ENCODE measurements around the gene DCST1.

The DCST1 gene

DNA sequence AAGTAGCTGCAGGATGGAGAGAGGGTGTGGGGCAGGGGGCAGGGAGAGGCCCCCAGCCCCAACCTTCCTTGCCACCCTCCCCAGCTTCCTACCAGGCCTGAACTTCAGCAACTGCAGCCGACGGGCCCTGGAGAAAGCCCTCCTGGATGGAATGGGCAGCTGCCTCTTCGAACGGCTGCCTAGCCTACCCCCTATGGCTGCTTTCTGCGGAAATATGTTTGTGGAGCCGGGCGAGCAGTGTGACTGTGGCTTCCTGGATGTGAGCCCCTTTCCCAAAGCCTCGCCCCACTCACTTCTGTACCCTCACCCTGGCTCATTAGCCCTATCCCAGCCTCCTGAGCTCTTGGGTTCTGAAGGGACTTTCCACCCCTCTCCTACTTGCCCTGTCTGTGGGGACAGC, 23.5 kb downstream of the DCST1 start:
- no peak for DNase-seq

DNA sequence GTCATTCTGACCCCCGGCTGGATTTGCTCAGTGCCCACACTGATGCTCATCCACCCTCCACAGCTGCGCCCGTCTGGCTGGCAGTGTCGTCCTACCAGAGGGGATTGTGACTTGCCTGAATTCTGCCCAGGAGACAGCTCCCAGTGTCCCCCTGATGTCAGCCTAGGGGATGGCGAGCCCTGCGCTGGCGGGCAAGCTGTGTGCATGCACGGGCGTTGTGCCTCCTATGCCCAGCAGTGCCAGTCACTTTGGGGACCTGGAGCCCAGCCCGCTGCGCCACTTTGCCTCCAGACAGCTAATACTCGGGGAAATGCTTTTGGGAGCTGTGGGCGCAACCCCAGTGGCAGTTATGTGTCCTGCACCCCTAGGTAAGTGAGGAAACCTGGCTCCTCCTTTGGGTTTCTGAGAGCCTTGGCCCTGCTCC, 24.2 kb downstream of the DCST1 start:
- no peak for DNase-seq

DNA sequence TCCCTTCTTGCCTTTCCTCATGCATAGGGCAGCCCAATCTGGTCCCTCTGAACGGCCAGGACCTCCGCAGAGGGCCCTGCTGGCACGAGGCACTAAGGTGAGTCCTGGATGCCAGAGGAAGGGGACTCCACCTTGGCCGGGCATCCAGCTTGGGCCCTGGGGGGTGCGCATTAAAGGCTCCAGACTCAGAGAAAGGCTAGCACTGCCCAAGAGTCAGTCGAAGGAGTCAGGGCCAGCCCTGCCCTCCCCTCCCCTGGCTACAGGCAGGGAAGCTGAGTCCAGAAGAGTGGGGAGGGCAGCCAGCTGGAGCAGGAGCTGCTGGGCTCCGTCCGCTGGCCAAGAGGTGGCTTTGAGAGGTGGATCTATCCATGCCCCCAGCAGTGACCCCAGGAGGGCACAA, 27.1 kb downstream of the DCST1 start:
- DNase-seq, result no peak

DNA sequence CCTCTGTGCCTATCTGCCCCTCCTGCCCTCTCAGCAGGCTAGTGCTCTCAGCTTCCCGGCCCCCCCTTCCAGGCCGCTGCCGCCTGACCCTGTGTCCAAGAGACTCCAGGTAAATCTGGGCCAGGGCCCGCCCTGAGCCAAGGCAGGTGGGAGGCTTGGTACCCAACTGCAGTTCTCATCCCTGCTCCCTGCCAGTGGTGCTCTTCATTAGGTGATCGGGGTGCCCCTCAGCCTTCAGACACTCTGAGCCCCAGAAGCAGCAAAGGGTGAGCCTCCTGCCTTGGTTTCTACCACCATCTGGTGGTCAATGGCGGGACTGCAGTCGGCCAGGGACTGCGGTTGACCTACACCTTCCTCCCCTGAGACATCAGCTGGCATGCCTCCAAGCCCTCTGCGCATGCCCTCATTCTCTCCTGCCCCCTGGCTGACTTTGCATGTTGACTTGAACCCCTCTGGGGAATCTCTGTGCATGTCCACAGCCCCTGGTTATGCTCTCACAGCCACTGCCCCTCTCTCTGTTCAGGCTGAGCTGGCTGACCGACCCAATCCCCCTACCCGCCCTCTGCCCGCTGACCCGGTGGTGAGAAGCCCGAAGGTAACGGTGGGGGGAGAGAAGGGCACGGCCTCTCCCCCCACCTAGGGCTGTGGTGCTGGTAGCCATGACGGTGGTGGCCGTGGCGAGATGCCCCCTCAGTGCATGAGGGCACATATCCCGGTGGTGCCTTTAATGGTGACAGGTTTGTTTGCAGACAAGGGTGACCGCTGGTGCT, 27.9 kb downstream of the DCST1 start:
- peak; percentile 84 to 95 (median 91) for DNase-seq

DNA sequence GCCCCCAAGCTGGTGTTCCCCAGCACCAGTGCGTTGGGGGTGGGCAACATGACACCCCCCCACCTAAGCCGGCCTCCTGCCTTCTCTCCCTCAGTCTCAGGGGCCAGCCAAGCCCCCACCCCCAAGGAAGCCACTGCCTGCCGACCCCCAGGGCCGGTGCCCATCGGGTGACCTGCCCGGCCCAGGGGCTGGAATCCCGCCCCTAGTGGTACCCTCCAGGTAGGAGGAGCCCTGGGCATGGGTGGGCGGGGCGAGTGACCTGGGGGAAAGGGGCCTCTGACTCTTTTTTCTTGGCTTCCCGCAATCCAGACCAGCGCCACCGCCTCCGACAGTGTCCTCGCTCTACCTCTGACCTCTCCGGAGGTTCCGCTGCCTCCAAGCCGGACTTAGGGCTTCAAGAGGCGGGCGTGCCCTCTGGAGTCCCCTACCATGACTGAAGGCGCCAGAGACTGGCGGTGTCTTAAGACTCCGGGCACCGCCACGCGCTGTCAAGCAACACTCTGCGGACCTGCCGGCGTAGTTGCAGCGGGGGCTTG, 28.6 kb downstream of the DCST1 start:
- no peak for DNase-seq

DNA sequence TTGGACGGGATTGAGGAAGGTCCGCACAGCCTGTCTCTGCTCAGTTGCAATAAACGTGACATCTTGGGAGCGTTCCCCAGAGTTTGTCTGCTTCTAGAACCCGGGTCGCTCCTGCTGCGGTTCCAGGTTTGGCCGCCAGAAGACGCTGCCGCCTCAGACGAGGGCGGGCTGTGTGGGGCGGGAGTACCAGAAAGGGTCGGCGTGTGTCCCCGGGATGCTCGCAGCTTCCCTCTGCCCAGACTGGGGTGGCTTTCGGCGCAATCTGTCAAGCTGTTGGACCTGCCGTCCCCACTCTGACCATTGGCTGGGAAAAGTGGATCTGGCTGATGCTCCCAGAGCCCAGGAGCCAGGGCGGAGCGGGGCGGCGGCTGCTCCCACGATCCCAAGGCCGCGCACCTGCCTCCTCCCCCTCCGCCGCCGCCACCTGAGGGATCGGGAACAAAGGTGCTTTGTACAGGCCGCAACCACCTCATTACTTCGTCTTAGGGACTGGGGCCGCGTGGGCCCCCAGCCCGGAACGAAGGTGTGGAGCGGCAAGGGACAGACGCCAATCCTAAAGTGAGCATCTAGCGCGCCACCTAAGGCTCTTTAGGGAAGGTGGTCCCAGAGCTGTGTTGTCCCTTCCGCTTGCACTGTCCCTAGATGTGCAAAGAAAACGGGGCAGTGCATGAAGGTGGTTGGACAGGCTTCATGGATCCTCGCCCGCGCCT, 29.2 kb downstream of the DCST1 start:
- DNase-seq, result peak in 3 of 5 experiments; percentile 60 to 77 (median 67)

DNA sequence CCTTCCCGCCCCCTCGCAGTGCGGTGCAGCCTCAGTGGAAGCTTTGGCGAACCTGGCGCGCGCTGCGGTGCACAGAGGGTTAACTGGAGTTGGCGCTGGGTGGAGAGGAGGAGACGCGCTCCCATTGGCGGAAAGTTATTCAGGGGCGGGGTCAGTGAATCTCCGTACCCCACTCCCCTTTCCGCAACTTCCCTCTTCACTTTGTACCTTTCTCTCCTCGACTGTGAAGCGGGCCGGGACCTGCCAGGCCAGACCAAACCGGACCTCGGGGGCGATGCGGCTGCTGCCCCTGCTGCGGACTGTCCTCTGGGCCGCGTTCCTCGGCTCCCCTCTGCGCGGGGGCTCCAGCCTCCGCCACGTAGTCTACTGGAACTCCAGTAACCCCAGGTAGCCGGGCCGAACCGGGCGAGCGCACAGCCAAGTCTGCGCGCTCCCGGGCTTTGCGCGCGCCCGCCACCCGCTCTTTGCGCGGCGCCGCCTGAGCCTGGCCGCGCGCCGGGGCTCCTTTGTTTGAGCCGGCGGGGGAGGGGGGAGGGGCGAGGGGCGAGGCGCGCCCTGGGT, 30.0 kb downstream of the DCST1 start, which contains the start of gene EFNA4:
EFNA4 (plus strand) TSS at position 191 of the 561 bp plus-strand sequence; CDS start at position 275, 84 bp downstream.
- DNase-seq, result peak; percentile 61 to 92 (median 74)

DNA sequence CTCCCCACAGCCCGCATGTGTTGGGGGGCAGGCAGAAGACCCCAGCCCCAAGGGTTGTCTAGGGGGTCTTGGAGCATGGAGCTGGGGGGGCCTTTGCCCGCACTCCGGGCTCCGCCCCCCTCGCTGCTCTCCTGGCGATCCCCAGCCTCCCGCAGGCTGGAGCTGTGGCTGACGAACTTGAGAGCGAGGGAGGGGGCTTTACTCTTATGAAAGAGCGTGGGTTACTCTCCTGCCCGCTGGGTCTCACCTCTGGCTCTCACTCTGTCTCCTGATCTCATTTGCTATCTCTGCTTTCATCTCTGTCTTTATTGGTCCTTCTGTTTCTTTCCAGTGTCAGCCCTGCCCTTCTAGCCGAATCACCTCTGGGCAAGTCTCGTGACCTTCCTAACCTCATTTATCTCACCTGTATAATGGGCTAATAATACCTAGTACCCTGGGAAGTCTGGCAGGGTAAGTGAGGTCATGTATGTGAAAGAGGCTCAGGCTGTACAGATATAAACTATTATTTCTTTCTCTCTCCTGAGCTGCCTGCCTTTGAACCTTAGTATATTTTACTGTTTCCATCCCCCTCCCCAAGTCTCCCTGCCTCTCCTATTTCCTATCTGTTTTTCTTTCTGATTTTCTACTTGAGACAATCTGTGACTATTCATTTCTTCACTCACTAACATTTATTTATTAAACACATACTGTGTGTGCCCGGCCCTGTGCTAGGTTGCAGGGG, 30.6 kb downstream of the DCST1 start:
- peak in 1 of 5 experiments; percentile 37 for DNase-seq

DNA sequence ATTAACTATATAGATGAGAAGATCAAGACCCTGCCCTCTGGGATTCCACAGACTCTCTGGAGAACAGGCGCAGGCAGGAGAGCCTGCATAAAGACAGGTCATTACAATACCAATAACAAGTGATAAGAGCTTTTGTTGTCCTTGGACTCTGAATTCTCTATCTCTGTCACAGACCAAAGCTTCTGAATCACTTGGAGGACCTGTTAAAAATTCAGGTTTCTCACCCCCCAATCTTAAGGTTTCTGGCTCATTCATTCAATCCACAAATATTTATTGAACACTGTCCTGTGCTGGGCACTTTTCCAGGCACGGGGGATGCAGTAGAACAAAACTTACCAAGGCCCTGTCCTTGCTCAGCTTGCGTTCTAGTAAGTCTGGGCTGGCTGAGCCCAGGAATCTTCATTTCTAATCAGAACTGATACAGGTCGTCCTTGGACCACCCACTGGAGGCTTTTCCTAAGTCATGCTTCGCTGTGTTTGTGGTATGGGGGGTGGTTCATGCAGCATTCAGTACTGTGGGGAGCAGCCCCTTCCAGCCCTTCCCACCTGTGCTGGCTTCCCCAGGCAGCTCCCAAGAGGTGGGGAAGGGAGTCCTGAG, 31.3 kb downstream of the DCST1 start:
- no peak for DNase-seq

DNA sequence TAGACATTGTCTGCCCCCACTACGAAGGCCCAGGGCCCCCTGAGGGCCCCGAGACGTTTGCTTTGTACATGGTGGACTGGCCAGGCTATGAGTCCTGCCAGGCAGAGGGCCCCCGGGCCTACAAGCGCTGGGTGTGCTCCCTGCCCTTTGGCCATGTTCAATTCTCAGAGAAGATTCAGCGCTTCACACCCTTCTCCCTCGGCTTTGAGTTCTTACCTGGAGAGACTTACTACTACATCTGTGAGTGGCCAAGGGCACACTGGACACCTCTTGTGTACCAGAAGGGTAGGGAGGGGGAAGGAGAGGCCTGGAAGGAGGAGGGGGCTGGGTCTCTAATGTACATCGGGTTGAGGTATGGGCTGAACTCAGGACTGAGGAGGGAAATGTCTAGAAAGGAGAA, 33.2 kb downstream of the DCST1 start:
- DNase-seq, result no peak

DNA sequence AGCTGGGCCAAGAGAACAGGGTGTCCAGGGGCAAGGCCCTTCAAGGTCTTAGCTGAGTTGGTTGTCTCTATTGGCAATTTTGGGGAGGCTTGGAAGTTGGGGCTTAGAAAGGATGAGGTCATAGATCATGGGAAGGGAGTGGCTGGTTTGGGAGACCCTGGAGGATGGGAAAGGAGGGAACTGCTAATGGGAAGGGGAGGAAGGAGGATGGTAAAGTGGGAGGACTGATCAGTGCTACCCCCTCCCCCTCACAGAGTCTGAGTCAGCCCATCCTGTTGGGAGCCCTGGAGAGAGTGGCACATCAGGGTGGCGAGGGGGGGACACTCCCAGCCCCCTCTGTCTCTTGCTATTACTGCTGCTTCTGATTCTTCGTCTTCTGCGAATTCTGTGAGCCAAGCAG, 35.0 kb downstream of the DCST1 start:
- DNase-seq, result no peak

DNA sequence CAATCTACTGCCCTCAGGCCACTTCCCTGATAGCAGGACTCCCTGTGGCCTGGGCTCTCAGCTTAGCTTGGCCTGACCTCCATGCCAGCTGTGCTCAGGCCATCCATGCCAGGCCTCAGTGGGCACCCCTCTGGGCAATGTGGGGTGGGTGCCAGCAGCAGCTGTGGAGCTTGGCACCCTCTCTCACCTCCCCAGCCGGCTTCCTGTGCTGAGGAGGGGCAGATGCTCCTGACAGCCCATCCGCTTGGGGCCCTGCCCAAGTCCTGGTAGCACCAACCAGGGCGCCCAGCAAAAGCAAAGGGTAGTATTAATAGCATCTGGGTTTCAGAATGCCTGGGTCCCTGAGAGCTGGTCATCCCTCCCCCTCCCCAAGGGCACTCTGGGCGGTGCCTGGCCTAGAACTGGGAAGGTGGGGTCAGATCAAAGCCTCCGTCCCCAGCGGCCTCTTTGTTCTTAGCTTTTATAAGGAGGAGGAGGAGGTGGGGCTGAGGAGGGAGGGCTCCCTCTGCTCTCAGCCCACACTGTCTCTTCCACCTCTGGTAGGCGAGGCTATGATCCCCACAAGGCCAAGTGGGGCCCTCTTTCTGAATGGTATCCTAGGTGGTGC, 36.0 kb downstream of the DCST1 start:
- DNase-seq, result no peak

DNA sequence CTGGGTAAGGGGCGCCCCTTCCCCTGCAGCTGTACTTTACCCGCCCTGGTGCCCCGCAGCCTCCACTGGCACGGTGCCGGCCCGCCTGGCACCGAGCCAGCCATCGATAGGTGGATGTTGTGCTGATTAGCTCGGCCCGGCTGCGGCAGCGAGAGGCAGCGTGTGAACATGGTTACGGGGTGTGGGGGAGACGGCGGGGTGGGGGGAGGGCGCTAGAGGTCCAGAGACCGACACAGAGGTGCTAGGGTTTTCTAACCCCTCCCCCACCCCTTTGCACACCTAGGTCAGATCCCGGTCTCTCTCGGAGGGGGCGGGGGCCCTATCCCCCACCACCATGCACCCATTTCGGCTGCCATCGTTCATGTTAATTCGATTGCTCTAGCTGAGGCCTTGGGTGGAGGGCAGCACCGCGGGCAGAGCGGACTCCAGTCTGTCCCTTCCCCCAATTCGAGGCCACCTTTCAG, 36.6 kb downstream of the DCST1 start:
- no peak for DNase-seq

DNA sequence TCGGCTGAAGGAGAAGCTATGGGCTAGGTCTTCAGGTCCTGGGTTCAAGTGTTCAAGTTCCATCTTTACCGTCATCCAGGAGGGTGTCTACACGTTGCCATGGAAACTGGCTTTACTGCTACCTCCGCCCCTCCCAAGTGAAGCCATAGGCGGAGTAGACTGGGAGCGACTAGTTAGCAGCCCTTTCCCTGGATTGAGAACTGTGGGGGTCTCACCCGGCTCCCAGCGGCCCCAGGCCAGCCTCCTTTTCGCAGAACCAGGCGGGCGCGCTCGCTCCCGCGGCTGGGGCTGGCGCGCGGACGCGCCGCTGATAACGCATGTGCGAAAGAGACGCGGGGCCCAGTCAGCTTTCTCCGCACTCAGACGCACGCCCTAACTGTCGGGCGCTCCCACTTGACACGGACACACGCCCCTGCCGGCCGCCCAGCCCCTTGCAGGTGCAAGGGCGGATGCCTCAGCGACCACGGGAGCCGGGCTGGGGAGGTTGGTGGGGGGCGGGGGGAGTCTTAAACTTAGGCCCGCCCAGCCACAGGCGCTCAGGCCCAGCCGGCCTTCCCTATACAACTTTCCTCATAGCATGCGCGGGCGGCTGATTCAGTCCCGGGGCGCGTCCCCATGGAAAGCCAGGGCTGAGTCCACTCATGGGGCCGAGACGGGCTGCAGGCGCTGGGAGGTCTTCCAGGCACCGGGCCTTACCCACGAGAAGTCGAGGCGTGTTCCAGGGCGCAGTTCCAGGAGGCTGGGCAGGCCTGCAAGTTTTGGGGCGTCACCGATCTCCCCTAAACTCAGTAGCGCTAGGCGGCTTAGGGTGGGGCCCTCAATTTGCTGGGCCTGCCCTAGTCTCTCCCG, 37.3 kb downstream of the DCST1 start:
- peak; percentile 50 to 87 (median 69) for DNase-seq

DNA sequence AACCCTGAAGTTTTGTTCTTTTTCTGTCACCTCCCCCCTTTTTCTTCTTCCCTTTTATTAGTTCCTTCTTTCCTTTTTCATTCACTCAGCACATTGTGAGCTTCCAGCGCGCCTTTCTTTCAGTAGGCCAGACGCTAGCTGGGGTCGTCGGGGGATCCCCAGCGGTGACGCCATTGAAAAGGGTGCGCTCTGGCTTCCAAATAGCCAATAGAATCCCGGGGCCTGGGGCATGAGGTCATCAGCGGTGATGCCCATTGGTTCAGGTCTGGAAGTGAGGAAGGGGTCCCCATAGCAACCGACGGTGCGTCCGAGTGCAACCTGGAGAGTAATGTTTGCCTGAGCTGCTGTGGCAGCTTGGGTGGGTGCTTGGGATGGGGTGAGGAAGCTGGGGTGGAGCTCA, 38.1 kb downstream of the DCST1 start:
- DNase-seq, result no peak

DNA sequence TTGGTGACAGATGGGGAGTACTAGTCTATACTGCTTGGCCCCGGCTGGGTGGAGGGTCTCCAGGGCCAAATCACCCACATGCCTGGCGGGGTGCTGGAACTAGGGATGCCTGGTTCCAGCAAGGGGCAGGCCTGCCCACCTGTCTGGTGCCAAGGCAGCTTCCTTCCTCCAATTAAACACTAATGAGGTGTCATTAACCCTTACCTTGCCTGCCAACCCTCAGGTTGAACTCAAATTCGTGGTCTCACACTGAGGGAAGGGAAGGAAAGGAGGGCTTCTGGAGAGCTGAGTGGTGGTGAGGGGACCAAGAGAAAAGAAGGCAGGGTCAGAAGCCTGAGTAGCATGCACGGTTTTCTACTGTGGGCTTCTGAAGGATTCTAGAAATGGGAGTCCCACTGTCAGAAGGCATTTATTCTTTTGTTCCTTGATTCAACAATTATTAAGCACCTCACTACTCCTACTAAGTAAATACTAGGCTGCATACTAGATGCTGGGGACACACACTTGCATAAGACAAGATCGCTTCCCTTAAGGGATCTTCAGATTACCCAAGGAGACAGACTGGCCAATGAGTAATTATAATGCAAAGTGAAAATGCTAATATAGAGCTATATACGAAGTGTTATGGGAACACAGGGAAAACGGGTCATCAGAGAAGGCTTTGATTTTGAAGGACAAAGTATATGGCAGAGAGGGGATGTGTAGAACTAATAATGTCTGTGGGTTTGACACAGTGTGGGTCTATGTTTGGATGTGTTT, 39.1 kb downstream of the DCST1 start:
- DNase-seq, result no peak

DNA sequence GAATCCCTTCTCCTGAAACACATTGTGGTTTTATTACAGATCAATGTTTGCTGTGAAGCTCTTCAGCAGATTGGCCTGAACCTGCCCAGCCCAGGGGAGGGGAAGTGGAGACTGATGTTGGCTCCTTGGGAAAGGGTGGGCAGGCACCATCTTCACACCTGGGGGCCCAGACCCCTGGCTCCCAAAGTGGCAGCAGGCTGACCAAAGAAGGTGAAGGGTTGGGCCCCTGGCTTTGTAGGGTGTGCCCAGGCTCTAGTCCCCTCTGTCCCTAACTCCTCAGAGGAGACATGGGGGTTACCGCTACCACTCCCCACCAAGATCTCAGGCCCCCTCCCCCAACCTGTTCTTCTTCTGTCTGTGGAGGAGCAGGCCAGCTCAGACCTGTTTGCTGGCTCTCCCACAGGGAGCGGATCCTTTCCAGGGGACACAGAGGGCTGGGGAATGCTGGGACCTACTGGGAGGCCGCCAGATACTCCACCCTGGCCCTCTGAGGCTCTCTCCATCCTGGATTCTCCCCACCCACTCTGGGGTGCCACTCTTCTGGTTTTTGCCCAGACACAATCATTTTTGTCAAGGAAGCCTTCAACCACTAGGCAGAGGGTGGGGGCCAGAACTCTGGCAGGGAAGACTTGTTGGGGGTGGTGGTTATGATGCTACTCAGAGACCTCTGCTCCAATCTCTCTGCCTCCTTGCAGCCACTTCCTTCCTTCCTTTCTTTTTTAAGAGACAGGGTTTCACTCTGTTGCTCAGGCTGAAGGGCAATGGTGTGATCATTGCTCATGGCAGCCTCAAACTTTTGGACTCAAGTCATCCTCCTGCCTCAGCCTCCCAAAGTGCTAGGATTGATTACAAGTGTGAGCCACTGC, 40.0 kb downstream of the DCST1 start:
- DNase-seq, result peak in 1 of 5 experiments; percentile 79

DNA sequence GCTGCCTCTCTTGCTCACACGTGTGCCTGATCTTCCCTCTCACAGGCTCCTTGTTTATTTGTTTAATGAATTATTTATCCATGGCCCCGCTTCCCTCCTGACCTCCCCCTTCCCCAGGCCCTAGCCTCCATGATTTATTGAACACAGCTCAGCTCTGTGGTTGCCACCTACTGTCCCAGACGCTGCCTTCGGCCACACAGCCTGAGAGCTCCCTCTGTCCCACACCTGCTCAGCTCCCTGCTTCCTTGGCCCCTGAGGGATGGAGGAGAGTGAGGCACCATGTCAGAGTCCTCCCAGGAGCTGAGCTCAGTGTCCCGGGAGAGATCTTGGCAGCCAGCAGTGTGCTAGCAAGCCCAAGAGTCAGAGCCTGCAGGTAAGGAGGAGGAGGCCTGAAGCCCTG, 41.9 kb downstream of the DCST1 start:
- no peak for DNase-seq

DNA sequence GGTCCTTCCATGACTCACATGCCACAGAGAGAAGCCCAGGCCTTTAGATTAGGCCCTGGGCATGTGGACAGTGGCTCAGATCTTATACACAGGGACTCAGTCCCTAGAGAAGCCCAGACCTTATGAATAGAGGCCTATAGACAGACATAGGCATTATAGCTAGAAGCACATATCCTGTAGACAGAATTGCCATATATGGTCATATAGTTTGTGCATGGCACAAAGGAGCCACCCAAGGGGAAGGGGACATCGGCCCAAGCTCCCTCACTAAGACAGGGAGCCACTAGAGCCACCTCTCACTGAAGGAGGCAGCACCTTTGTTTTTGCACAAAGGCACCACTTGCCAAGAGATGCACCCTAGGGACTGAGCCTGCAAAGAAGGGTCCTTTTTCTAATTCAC, 42.7 kb downstream of the DCST1 start:
- DNase-seq, result no peak
